ENCODE results near the gene DNER. TPM values are rescaled to one million over a fixed set of nuclear protein-coding genes. Genes with fewer than 3 reads are reported as not detected.
"Not testable (repeated sequence)": the region's sequence is repeated elsewhere in the genome, so short reads cannot be mapped to it uniquely, and the experiment has no call there.

The DNER gene
- total and polyA plus RNA-seq, 5 donors = 13.6 to 41.1 (median 27.2) TPM

GRCh38 chr2:229715895-229716507, 1.6 kb upstream of the DNER start:
- intact Hi-C loops (cut with DNase I) = loop anchor here in 2 of 4 donors (5.0 to 10.0 kb wide), 3 partner anchors 131 to 284 kb away; no protein-coding TSS in a partner anchor
- no peaks in the 10 kb centered on the region for H3K27me3 ChIP-seq (ENCODE audit: control insufficient read depth, insufficient read depth)
- 12% methylated on average over 4 of the region's 4 CpGs for WGBS
- H3K4me3 ChIP-seq (ENCODE audit: low read length) = no peak overlapping the region
- no peak for ATAC-seq
- H3K9me3 ChIP-seq (ENCODE audit: control insufficient read depth, low read length) = no peaks in the 10 kb centered on the region
- H3K4me1 ChIP-seq (ENCODE audit: control insufficient read depth, insufficient read depth, low read length) = no peaks in the 10 kb centered on the region
- H3K27ac ChIP-seq (ENCODE audit: low read length) = no peak overlapping the region
- no peak for DNase-seq

GRCh38 chr2:229714736-229715541, 584 bp upstream of the DNER start:
- no peaks in the 10 kb centered on the region for H3K27me3 ChIP-seq (ENCODE audit: control insufficient read depth, insufficient read depth)
- H3K9me3 ChIP-seq (ENCODE audit: control insufficient read depth, low read length) = no peaks in the 10 kb centered on the region
- DNase-seq (peak; percentile 60 to 85 (median 81)), ATAC-seq (peak; percentile 80 to 84)
- WGBS = 1% methylated on average over 60 of the region's 60 CpGs
- no peak overlapping the region for H3K27ac ChIP-seq (ENCODE audit: low read length)
- intact Hi-C loops (cut with DNase I) = loop anchor here in 2 of 4 donors (5.0 to 10.0 kb wide), 3 partner anchors 130 to 283 kb away; no protein-coding TSS in a partner anchor
- H3K4me3 ChIP-seq (ENCODE audit: low read length) = peak overlapping the region; percentile 51
- no peaks in the 10 kb centered on the region for H3K4me1 ChIP-seq (ENCODE audit: control insufficient read depth, insufficient read depth, low read length)

- H3K27me3 ChIP-seq (ENCODE audit: control insufficient read depth, insufficient read depth) = no peaks in the 10 kb centered on the region
- H3K27ac ChIP-seq (ENCODE audit: low read length) = no peak overlapping the region
- H3K4me3 ChIP-seq (ENCODE audit: low read length) = peak overlapping the region; percentile 51
- no peaks in the 10 kb centered on the region for H3K4me1 ChIP-seq (ENCODE audit: control insufficient read depth, insufficient read depth, low read length)
- DNase-seq = peak; percentile 40 to 80 (median 75)
- WGBS = 1% methylated on average over 61 of the region's 61 CpGs
- H3K9me3 ChIP-seq (ENCODE audit: control insufficient read depth, low read length) = no peaks in the 10 kb centered on the region
- intact Hi-C loops (cut with DNase I) = loop anchor here in 1 of 4 donors (10.0 kb wide), 2 partner anchors 129 to 279 kb away; no protein-coding TSS in a partner anchor
- peak; percentile 83 to 86 for ATAC-seq
These were observed 830 bp downstream of the DNER start for GRCh38 chr2:229713371-229714079.

GRCh38 chr2:229712136-229712535, 2.2 kb downstream of the DNER start:
- H3K9me3 ChIP-seq (ENCODE audit: control insufficient read depth, low read length) = no peaks in the 10 kb centered on the region
- 87% methylated on average over 3 of the region's 3 CpGs for WGBS
- DNase-seq (no peak), ATAC-seq (no peak)
- no peak overlapping the region for H3K27ac ChIP-seq (ENCODE audit: low read length)
- H3K4me1 ChIP-seq (ENCODE audit: control insufficient read depth, insufficient read depth, low read length) = peaks cover 2% of the 10 kb centered on the region
- no peaks in the 10 kb centered on the region for H3K27me3 ChIP-seq (ENCODE audit: control insufficient read depth, insufficient read depth)
- intact Hi-C loops (cut with DNase I) = loop anchor here in 1 of 4 donors (10.0 kb wide), 2 partner anchors 127 to 277 kb away; no protein-coding TSS in a partner anchor
- H3K4me3 ChIP-seq (ENCODE audit: low read length) = no peak overlapping the region

GRCh38 chr2:229708335-229708734, 6.0 kb downstream of the DNER start:
- intact Hi-C loops (cut with DNase I) = no loop called here
- DNase-seq (no peak), ATAC-seq (peak; percentile 14 to 41)
- peaks cover 2% of the 10 kb centered on the region for H3K4me1 ChIP-seq (ENCODE audit: control insufficient read depth, insufficient read depth, low read length)
- WGBS = 37% methylated on average over 2 of the region's 2 CpGs
- H3K27me3 ChIP-seq (ENCODE audit: control insufficient read depth, insufficient read depth) = no peaks in the 10 kb centered on the region
- H3K4me3 ChIP-seq (ENCODE audit: low read length) = no peak overlapping the region
- no peaks in the 10 kb centered on the region for H3K9me3 ChIP-seq (ENCODE audit: control insufficient read depth, low read length)
- peak overlapping the region; percentile 52 for H3K27ac ChIP-seq (ENCODE audit: low read length)

GRCh38 chr2:229703909-229704630, 10.3 kb downstream of the DNER start:
- WGBS = 79% methylated on average over 5 of the region's 5 CpGs

GRCh38 chr2:229701716-229702115, 12.6 kb downstream of the DNER start:
- Histone ChIP-seq H3K4me1 (ENCODE audit: control insufficient read depth, insufficient read depth, low read length) (no peaks in the 10 kb centered on the region), H3K4me3 (ENCODE audit: low read length) (no peak overlapping the region), H3K27ac (ENCODE audit: low read length) (no peak overlapping the region), H3K9me3 (ENCODE audit: control insufficient read depth, low read length) (no peaks in the 10 kb centered on the region), H3K27me3 (ENCODE audit: control insufficient read depth, insufficient read depth) (no peaks in the 10 kb centered on the region)
- intact Hi-C loops (cut with DNase I) = no loop called here
- no peak for ATAC-seq
- WGBS = 70% methylated on average over 6 of the region's 6 CpGs
- no peak for DNase-seq

More at GRCh38 chr2:229703909-229704630, 10.3 kb downstream of the DNER start:
- Histone ChIP-seq H3K4me3 (ENCODE audit: low read length) (no peak overlapping the region), H3K27me3 (ENCODE audit: control insufficient read depth, insufficient read depth) (no peaks in the 10 kb centered on the region), H3K27ac (ENCODE audit: low read length) (no peak overlapping the region), H3K9me3 (ENCODE audit: control insufficient read depth, low read length) (no peaks in the 10 kb centered on the region), H3K4me1 (ENCODE audit: control insufficient read depth, insufficient read depth, low read length) (peaks cover 2% of the 10 kb centered on the region)
- ATAC-seq (no peak), DNase-seq (no peak)
- intact Hi-C loops (cut with DNase I) = no loop called here

- H3K4me3 ChIP-seq (ENCODE audit: low read length) = no peak overlapping the region
- 79% methylated on average over 2 of the region's 2 CpGs for WGBS
- DNase-seq = no peak
- no peak for ATAC-seq
- H3K27ac ChIP-seq (ENCODE audit: low read length) = no peak overlapping the region
- intact Hi-C loops (cut with DNase I) = no loop called here
- no peaks in the 10 kb centered on the region for H3K9me3 ChIP-seq (ENCODE audit: control insufficient read depth, low read length)
- H3K27me3 ChIP-seq (ENCODE audit: control insufficient read depth, insufficient read depth) = no peaks in the 10 kb centered on the region
- no peaks in the 10 kb centered on the region for H3K4me1 ChIP-seq (ENCODE audit: control insufficient read depth, insufficient read depth, low read length)
These were observed 13.3 kb downstream of the DNER start for GRCh38 chr2:229701062-229701461.

- Histone ChIP-seq H3K9me3 (ENCODE audit: control insufficient read depth, low read length) (no peaks in the 10 kb centered on the region), H3K4me3 (ENCODE audit: low read length) (no peak overlapping the region), H3K27ac (ENCODE audit: low read length) (no peak overlapping the region), H3K27me3 (ENCODE audit: control insufficient read depth, insufficient read depth) (no peaks in the 10 kb centered on the region), H3K4me1 (ENCODE audit: control insufficient read depth, insufficient read depth, low read length) (no peaks in the 10 kb centered on the region)
- no peak for DNase-seq
- intact Hi-C loops (cut with DNase I) = no loop called here
- WGBS = 89% methylated on average over 2 of the region's 2 CpGs
- no peak for ATAC-seq
These were observed 18.4 kb downstream of the DNER start for GRCh38 chr2:229695961-229696360.

- H3K27ac ChIP-seq (ENCODE audit: low read length); ATAC-seq; intact Hi-C loops (cut with DNase I); H3K9me3 ChIP-seq (ENCODE audit: control insufficient read depth, low read length); DNase-seq; H3K4me3 ChIP-seq (ENCODE audit: low read length); H3K27me3 ChIP-seq (ENCODE audit: control insufficient read depth, insufficient read depth); H3K4me1 ChIP-seq (ENCODE audit: control insufficient read depth, insufficient read depth, low read length): not testable (repeated sequence)
- 53% methylated on average over 1 of the region's 1 CpG for WGBS
These were observed 20.5 kb downstream of the DNER start for GRCh38 chr2:229693845-229694244.
